AG10803 (cell line): ENCODE data around the gene PIM2.

Source experiments
- DNase-seq: peaks from one replicate; pipeline ENCODE4 v3.0.0; 2010; ENCODE audit warnings: low read depth
- H3K4me3 ChIP-seq: 2 replicates; pipeline ENCODE4 v1.5.1; 2011; ENCODE audit warnings: mild to moderate bottlenecking, low read length, control low read depth
- TF ChIP-seq, protein P1 (sequence below): conservative IDR thresholded peaks from 2 replicates; pipeline ENCODE4 v1.5.1; 2011; ENCODE audit warnings: mild to moderate bottlenecking, low read length, control low read depth, inconsistent platforms

PIM2 gene

DNA sequence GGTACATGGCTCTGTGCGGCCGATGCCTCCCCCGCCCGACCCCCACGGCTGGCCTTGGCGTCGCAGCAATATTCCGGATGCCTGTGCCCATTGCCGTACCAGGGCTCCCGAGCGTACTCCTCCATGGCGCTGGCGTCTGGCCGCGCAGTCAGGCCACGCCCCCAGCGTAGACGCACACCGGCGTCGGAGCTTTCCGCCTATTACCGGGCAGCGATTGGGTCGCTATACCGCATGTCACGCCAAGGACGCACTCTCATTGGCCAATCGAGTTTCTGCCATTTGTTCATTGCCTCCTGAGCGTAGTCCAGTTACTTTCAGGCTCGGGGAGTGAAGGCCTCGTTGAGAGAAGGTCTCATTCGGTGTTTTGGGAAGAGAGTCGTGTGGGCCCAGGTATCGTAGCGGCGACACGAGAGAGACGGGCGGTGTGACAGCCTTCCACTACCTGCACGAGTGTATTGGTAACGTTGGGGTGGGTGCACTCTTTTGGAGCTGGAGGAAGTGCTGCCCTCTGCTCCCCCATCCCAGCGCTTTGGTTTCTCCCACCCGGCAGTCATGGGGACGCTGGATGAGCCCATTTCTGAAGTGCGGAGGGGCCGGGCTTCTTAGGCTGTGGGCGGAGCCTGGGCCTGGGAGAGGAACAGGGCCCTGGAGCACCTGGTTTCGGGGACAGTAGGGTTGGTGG is 21.1 kb downstream of the PIM2 start, which contains the start of the genes PQBP1 and TIMM17B:
PQBP1 (plus strand) TSS at position 306 of the 682 bp plus-strand sequence. CDS start 580 bp downstream, outside the sequence.
TIMM17B (minus strand) TSS at position 144 of the 682 bp plus-strand sequence; CDS start at position 125, 19 bp downstream.
- TF ChIP-seq, protein P1, sequence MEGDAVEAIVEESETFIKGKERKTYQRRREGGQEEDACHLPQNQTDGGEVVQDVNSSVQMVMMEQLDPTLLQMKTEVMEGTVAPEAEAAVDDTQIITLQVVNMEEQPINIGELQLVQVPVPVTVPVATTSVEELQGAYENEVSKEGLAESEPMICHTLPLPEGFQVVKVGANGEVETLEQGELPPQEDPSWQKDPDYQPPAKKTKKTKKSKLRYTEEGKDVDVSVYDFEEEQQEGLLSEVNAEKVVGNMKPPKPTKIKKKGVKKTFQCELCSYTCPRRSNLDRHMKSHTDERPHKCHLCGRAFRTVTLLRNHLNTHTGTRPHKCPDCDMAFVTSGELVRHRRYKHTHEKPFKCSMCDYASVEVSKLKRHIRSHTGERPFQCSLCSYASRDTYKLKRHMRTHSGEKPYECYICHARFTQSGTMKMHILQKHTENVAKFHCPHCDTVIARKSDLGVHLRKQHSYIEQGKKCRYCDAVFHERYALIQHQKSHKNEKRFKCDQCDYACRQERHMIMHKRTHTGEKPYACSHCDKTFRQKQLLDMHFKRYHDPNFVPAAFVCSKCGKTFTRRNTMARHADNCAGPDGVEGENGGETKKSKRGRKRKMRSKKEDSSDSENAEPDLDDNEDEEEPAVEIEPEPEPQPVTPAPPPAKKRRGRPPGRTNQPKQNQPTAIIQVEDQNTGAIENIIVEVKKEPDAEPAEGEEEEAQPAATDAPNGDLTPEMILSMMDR: no peak

DNA sequence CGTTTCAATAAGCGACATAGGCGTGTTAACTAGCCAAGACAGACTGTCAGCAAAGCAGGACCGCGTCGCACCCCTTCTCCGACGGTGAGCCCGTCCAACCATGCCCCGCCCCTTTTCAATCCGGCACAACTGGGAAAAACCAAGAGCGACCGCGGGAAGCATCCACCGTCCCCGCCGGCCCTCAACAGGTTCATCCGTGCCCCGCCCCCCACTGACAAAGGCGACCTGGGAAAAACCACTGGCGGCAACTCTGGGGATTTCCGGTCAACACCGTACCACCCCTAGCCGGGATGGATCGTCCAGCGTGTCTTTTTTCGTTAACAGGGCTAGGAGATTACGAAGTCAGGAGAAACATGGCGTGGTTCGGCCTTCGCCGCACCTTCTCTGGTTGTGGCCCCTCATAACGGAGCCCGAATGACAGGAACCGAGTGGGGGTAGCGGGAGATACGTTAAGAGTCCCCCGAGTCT is 21.6 kb downstream of the PIM2 start:
- H3K4me3 ChIP-seq: peak overlapping the region; percentile 80
- TF ChIP-seq, protein P1: no peak
- DNase-seq: peak; percentile 64

More for the DNA sequence above, 21.1 kb downstream of the PIM2 start, which contains the start of the genes PQBP1 and TIMM17B:
- H3K4me3 ChIP-seq: peak within 1 kb of the TSS; percentile 80
- peak; percentile 96 for DNase-seq

DNA sequence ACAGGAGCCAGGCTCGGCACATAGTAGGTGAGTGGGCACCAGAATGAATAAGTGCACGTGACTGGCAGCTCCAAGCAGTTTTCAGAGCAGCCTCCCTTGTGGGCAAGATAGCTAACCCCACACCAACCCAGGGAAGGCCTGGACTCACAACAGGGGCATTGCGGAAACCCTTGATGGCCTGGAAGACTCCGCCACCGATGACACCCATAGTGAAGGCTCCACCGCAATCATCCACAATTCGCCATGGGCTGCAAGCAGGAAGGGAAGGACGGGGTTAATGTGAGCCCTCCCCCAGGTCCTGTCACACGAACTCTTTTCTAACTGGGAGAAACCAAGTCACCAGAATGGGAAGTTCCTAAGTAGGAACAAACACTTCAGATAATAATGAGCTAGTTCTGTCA is 22.2 kb downstream of the PIM2 start:
- peak overlapping the region; percentile 80 for H3K4me3 ChIP-seq
- DNase-seq: peak; percentile 31
- TF ChIP-seq, protein P1: no peak

DNA sequence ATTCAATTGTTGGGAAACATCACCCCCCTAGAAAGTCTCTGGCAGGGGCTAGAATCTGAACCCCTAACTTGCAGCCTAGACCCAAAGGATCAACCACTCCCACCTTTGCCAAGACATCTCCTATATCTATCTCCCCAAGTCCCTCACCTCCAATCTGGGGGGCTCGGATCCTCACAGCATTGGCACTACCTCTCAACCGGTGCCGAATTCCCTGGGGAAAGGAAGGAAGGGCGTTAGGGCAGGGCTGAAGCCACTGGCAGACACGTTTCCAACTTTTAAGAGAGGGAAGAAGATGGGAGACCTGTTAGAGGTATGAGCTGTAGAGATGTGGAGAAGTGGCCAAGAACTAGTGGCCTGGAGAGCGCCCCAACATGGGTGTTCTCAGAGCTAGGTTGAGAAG is 23.9 kb downstream of the PIM2 start:
- no peak for DNase-seq
- H3K4me3 ChIP-seq: no peak overlapping the region
- TF ChIP-seq, protein P1: no peak

DNA sequence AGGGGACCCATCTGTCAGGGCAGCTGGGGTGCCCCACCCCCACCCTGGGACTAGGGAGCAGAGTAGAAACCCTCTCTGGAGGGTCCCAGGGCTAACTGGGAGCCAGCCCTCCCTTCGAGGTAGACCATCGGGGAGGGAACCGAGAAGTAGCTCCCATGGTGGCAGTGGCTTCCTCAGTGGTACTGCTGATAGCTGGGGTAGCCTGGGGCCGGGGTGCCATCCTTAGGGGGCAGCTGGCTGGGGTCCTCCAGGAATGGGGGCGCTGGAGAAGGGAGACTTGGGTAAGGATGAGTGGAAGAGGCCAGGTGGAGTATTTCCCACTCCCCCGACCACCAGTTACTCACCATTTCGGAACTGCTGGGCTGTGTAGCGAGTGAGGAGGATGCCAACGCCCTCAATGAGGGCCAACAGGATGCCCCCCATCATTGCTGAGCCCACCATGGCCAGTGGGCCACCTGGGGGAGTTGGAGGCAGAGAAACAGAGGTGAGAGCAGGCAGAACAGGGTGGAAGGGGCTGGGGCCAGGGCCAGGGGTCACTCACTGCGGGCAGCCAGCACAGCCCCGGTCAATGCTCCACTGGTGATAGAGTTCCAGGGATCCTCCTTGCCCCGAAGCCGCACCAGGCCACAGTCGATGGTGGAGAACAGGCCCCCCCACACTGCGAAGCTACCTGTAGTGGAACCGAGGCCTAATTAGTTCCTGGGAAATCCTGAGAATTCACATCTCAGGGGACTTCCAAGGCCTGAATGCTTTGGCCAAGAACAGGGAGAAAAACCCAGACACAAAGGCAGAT is 25.1 kb downstream of the PIM2 start:
- DNase-seq: no peak
- no peak overlapping the region for H3K4me3 ChIP-seq
- TF ChIP-seq, protein P1: no peak

GRCh38 chrX:48892896-48893295 is 25.9 kb downstream of the PIM2 start:
- no peak for DNase-seq
- H3K4me3 ChIP-seq: no peak overlapping the region
- TF ChIP-seq, protein P1: no peak
